G401.6 (cell line): ENCODE data around the gene GIMAP8.

Source experiments
- FAIRE-seq: peaks from 2 replicates; lab custom pipeline; 2012; peaks lifted over from hg19 to GRCh38; lab: Jason Lieb, UNC

GIMAP8 gene

DNA sequence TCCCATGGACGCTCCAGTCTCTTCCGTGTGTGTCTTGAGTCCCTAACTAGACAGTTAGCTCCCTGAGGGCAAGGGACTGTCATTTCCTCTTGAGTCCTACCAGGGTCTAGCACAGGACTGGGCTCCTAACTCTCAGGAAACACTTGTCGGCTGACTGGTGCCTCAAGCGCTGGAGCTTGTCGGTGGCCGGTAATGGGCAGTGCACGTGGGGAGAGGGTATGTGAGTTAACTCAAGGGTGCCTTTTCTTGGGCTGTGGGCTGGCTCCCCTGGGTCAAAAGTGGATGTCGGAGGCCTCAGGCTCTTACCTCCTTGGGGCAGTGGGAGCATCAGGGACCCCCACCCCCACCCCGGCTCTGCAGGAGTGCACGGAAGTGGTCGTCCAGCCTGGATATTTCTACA is 38.4 kb upstream of the GIMAP8 start:
- no peak for FAIRE-seq

DNA sequence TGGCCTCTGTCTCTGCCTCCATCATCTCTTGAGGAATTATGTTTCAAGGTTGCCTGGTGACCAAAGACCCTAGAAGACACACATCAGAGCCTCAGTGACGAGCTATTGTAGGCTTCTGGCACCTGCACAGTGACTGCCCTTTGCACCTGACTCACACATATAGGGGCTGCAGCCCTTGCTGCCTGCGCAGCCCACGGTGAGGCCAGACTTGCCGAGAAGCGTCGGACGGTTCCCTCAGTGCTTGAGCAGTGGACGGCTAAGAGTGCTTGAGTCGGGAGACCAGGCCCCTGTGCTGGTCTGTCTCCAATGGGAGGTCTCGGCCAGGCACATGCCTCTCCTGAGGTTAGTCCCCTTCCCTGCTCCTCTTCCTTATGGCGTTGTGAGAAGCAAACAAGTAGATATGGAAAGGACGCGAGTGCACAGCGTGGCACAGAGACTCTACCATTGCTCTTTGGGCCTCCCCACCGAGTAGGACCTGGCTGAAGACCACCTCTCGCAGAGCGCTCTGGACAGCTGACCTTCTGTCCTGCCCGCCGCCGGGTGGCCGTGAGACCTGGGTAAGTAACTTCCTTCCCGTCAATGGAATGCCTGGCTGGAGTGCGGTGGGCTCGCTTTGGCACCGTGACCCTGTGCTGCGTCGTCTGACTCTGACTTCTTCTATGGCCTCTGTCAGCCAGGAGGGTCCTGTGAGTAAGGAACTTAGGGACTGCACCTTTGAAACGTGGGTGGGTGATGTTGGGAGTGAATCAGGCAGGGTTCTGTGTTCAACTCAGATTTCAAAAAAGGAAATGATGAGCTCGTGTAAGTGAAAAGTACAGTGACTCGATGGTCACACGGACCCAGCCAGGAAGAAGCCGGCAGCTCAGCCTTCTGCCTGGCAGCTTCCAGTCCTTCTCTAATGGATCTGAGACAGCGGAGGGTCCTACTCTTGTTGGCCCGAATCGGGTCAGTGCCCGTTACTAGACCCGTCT is 37.6 kb upstream of the GIMAP8 start:
- no peak for FAIRE-seq

- FAIRE-seq = no peak
Measured at GRCh38 chr7:150413640-150414081, 36.8 kb upstream of the GIMAP8 start.

DNA sequence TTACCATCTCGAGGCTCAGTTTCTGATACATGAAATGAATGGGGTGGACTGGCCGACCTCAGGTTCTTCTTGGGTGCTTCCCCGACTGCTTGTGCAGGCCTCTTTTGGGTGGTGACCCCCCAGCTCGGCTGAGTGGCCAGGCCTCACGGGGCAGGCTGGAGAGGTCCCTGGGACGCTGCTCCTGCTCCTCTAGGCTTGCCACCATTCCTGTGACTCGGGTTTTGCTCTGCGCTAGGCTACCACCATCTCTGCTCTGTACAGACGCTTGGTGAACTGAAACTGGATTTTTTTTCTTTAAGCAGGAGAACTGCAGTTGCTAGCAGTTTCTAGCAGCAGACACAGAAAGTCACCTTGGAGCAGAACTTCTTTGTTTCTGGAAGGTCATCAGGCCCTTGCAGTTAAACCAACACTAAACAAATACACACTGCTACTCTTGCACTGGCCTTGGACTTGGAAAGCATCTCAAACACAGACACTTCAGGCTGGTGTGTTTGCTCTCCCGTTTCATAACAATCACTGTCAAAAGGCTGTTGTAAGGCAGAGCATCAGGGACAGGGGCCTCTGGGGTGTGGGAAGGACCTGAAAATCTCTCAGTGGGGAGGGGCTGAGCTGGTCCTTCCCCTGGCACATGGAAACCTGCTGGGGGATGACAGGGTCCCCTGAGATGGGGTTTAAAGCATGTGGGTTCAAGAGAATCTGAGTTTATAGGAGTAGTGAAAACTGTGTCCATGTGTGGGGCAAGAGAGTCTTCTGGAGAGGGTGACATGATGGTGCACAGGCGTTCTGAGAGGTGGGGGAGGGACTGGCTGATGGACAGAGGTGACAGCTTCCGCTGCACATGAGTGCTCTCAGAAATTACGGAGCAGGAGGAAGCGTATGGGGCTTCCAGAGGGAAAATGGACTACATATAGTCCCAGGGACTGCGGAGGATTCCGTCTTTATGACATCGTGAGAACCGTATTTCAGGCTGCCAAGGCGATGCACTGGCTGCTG is 35.0 kb upstream of the GIMAP8 start:
- FAIRE-seq = no peak

DNA sequence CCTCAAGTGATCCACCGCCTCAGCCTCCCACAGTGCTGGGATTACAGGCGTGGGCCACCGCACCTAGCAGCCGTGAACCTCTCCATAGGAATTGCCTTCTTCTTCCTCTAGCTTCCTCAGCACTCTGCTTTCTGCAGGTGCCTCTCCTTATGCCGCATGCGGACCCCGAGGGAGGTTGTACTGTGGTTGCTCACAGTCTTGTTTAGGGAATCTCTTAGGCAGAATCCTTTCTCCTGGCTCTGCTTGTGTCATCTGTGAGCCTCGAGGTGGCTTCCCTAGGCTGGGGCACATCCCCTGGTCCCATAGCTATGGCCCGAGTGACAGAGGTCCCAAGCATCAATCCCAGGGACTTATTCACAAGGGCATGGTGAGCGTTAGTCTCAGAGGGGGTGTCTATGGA is 33.2 kb upstream of the GIMAP8 start:
- no peak for FAIRE-seq

DNA sequence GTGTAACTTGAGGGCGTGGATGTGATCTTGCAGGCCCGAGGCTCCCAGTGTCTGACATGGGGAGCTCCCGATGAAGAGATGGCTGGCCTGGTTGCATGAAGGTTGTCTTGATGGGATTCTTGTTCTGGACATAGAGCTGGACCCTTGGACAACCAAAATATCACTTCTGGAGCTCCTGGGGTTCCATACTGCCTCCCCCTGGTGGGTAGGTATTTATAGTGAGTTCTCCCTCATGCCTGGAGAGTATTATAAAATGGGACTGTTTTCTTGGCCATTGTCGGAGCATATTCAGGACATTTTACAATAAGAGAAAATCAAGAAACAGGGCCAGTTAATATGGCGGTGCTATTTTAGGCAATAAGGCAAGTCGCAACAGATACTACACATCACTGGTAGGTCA is 32.6 kb upstream of the GIMAP8 start:
- FAIRE-seq = no peak

DNA sequence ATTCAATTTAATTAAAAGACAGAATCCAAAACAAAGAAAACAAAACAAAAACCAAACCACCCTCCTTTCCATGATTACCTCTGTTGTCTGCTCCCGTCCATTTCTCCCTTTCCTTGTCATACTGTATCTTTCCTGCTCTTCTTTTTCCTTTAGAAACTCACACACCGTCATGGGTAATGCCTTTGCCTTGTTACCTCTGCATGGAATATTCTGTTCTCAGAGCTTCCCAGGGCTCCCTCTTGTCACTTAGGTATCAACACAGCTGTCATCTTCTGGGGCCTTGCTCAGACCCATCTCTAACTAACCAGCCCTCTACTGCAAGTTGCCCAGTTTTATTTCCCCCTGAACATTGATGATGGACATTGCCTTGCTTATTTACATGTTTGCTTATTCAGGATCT is 30.2 kb upstream of the GIMAP8 start:
- FAIRE-seq = no peak

DNA sequence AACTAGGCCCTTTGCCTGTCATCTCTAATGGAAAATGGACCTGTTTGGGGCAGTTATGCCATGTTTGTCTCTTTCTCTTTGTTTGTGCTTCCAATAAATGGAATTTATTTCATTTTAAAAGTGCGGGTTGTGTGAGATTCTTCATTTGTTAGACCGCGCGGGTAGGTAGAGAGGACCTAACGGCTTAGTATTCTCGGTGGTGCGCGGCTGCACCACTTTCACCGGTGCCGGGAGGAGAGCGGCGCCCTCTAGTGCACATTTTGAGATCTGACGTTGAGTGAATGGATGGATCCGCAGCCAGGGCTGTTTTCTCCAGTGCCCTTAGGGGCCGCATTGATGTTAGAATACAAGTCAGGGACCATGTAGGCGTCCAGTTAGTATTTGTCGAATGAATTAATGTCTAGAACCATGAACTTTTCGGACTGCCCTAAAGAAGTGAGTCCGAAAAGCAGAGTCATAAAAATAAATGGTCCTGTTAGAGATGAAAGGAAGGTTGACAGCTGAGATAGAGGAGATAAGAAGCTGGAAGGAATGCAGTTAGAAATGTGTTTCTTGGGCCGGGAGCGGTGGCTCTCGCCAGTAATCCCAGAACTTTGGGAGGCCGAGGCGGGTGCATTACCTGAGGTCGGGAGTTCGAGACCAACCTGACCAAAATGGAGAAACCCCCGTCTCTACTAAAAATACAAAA is 29.3 kb upstream of the GIMAP8 start:
- peak; percentile 89 for FAIRE-seq

DNA sequence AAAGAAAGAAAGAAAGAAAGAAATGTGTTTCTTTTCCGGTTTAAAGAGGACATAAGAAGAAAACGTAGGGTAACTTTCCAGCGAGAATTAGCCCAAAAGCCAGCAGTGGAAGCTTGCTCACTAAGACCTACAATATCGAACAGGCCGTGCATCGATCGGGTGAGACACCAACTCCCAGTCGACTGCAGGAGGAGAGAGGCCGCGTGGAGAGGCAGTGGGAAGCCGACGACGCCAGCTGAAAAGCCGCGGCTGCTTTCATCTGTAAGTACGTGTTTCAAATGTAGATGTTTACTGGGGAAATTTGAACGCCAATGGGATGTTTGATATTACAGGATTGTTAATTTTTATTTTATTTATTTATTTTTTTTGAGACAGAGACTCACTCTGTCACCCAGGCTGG is 28.6 kb upstream of the GIMAP8 start:
- no peak for FAIRE-seq

- no peak for FAIRE-seq
Measured at GRCh38 chr7:150425670-150426069, 24.8 kb upstream of the GIMAP8 start.

GRCh38 chr7:150428671-150429451 is 21.6 kb upstream of the GIMAP8 start:
- FAIRE-seq = no peak

DNA sequence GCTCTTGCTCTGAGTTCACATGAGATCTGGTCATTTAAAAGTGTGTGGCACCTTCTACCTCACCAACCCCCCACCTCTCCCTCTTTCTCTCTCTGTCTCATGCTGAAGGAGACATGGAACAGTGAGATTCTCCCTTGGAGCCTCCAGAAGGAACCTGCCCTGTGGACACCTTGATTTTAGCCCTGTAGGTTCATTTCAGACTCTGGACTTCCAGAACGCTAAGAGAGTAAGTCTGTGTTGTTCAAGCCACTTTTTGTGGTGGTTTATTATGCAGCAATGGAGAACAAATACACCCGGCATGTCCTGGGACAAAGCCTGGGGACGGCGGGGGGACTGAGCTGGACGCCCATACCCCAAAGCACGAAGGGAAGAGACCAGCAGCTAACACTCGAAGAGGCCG is 20.7 kb upstream of the GIMAP8 start:
- FAIRE-seq = no peak

DNA sequence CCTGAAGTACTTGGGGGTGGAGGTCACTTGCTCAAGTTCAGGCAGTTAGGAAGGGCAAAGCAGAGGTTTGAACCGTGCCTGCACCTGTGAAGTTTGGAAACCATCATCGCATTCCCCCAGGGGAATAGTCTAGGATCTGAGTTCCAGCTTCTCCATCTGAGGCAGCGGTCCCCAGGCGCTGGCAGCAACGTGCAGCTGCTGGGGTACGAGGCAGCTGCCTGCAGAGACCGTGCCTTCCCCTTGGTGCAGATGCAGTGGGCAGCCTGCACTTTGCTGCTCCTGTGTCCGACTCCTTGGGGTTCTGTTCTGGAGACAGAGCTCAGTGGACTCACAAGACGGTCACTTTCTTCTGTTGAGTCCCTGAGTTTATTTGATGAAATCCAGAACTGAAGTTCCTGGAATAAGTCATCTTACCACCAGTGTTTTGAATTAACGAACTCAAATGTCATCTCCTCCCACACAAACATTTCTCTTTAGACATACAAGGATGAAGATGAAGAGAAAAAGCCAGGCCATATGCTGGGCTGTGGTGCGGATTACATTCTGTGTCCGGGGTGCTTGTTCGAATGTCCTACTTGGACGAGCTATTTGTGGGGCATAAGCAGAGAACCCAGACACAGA is 19.9 kb upstream of the GIMAP8 start:
- no peak for FAIRE-seq

DNA sequence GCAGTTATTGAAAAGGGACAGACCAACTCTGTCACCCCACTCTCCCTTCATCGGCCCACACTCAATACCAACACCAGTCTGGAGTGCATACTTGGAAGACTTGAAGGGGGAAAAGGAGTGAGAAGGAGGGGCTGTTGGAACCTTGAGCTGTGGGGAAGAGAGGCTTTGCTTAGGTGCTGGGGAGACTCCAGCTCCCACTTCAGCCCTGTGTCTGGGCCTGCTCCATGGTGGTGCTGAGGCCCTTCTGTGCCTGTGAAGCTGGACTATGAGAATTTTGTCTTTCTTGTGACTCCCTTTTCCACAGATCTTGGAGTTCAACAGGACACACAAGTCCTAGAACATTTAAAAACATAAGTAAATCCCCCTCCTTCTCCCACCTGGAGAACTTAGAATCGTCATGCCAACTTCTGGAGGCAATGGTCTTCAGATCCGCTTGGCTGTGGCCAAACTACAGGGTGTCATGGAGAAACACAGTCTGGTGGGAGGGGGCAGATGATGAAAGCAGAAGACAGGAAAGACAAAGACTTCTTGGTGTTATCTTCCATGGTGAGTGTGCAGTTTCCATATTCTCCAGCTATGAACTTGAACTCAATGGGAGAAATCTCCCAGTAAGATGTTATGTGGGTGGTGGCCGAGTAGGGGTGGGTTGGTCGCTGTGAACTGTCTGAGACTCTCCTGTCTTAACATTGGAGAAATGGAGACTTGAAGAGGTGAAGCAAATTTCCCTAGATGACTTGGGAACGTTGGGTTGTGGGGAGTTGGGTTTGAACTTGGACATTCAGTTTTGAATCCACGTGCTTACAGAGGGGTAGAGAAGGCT is 18.4 kb upstream of the GIMAP8 start:
- FAIRE-seq = no peak

DNA sequence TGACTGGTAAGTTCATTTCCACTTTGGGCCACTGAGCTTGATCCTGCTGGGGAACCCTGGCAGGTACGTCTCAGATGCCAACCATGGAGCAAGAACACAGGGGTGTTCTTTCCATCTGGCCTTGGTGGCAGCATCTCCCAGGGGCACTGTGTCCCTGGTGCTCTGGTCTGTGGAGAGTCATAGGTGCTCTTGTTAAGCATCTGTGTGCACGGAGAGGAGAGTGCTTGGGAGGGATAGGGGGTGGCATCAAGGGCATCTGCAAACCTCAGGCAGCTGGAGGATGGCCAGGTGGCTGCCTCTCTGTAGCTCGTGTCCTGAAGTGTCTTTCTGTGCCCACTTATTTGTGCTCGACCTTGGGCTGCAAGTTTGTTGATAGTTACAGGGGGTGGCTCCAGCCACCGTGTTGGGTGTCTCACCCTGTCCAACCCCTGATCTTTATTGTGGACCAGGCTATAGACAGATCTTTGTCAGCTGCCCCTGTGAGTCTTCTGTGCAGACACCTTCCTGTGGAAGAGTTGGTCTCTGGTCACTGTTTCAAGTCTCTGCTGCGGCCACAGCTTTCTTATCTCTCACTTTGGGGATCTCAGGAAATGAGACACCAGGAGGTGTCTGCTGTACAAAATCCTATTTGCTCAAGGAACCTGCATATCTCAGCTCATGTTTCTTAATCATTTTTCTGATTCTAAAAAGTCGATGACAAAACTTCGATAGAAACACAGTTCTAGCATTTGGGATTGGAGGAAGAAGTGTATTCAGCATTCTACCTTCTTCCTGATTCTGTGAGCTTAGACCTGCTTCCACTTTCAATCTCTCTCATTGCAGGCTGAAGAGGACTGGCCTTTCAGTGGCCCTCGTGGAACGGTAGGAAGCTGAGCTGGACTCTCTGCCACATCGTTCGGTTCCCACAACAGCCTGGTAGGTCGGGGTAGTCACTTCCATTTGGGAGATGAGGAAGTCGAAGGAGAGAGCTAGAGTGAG is 17.2 kb upstream of the GIMAP8 start:
- FAIRE-seq = no peak

- FAIRE-seq = no peak
Measured at GRCh38 chr7:150434240-150434639, 16.2 kb upstream of the GIMAP8 start.

- no peak for FAIRE-seq
Measured at GRCh38 chr7:150435047-150435389, 15.4 kb upstream of the GIMAP8 start.

DNA sequence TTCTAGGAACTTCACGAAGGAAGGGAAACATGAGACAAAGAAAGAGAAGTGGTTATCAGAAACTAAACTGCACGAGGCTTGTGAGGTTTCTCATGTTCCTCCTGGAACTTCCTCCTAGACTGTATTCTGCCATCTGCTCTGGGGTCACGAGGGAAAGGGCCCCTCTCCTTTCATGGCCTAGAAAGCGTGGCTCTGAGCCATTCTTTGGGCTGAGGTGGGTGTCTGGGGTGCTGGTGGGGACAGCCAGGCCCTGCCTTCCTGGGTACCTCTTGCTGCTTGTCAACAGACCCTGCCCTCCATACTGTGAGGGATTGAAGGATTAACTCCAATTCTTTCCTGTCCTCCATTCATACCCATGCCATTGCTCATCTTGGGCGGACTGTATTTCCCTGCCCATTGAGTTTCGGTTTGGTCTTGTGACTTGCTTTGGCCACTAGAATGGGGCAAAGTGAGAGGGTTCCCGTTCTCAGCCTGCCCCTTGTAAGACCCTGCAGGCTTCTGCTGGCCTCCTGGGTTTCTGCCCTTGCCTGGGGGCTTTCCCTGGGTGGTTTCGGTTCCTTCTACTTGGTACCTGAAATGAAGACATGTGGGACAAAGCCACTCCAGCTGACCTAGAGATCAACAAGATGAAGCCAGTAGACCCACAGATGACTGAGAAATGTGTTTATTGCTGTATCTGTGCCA is 14.9 kb upstream of the GIMAP8 start:
- no peak for FAIRE-seq
